Esophagus (tissue), 2 donors: ENCODE results near the gene SEC14L3. TPM values are rescaled to one million over a fixed set of nuclear protein-coding genes. Genes with fewer than 3 reads are reported as not detected.

Experiments
- polyA plus RNA-seq, 2 donors: library from polyadenylated mRNA; stranded (reverse); fragments of 200-250 nt; gene quantifications; one replicate each; pipeline ENCODE4 v1.2.3, GENCODE V29; 2013
- donor health status: healthy with polysubstance abuse.
- donor health status: Bipolar disorder and iron deficiency.

Gene SEC14L3
- polyA plus RNA-seq, 2 donors = not detected

Other genes starting within 250 kb of the SEC14L3 start
- gene LIF, start 225.3 kb downstream of the SEC14L3 start, polyA plus RNA-seq = 1 to 10 TPM in 1 of 2 donors, under 1 TPM in 1; 0.54 to 1.0 TPM
- under 1 TPM; 0.22 to 0.63 TPM for gene OSM, start 205.2 kb downstream of the SEC14L3 start, polyA plus RNA-seq
- 10 to 100 TPM; 29.7 to 39.3 TPM for gene CASTOR1, start 182.5 kb downstream of the SEC14L3 start, polyA plus RNA-seq
- gene TBC1D10A, start 145.1 kb downstream of the SEC14L3 start, polyA plus RNA-seq = 10 to 100 TPM; 30.4 to 35.3 TPM
- gene SF3A1, start 115.1 kb downstream of the SEC14L3 start, polyA plus RNA-seq = 10 to 100 TPM; 14.3 to 23.1 TPM
- gene CCDC157, start 115.0 kb downstream of the SEC14L3 start, polyA plus RNA-seq = 1 to 10 TPM; 1.6 to 2.2 TPM
- 1 to 10 TPM; 5.2 to 7.3 TPM for gene RNF215, start 84.6 kb downstream of the SEC14L3 start, polyA plus RNA-seq
- gene SEC14L2, start 75.0 kb downstream of the SEC14L3 start, polyA plus RNA-seq = 10 to 100 TPM; 27.2 to 29.1 TPM
- 10 to 100 TPM; 19.7 to 23.5 TPM for gene MTFP1, start 46.2 kb downstream of the SEC14L3 start, polyA plus RNA-seq
- gene SEC14L4, start 33.7 kb upstream of the SEC14L3 start, polyA plus RNA-seq = under 1 TPM in 1 of 2 donors, not detected in 1; 0.02 TPM
- under 1 TPM in 1 of 2 donors, not detected in 1; 0.07 TPM for gene SEC14L6, start 74.7 kb upstream of the SEC14L3 start, polyA plus RNA-seq
- under 1 TPM; 0.14 to 0.15 TPM for gene GAL3ST1, start 102.6 kb upstream of the SEC14L3 start, polyA plus RNA-seq
- gene PES1, start 119.9 kb upstream of the SEC14L3 start, polyA plus RNA-seq = 10 to 100 TPM; 31.3 to 46.6 TPM
- 1 to 10 TPM; 1.6 to 2.2 TPM for gene TCN2, start 135.2 kb upstream of the SEC14L3 start, polyA plus RNA-seq
- gene SLC35E4, start 163.8 kb upstream of the SEC14L3 start, polyA plus RNA-seq = 1 to 10 TPM; 1.7 to 3.1 TPM
- 1 to 10 TPM; 3.6 to 4.7 TPM for gene DUSP18, start 195.9 kb upstream of the SEC14L3 start, polyA plus RNA-seq
- gene OSBP2, start 222.9 kb upstream of the SEC14L3 start, polyA plus RNA-seq = 1 to 10 TPM; 2.5 to 2.7 TPM